ENCODE data around the gene CASK.

The CASK gene

DNA sequence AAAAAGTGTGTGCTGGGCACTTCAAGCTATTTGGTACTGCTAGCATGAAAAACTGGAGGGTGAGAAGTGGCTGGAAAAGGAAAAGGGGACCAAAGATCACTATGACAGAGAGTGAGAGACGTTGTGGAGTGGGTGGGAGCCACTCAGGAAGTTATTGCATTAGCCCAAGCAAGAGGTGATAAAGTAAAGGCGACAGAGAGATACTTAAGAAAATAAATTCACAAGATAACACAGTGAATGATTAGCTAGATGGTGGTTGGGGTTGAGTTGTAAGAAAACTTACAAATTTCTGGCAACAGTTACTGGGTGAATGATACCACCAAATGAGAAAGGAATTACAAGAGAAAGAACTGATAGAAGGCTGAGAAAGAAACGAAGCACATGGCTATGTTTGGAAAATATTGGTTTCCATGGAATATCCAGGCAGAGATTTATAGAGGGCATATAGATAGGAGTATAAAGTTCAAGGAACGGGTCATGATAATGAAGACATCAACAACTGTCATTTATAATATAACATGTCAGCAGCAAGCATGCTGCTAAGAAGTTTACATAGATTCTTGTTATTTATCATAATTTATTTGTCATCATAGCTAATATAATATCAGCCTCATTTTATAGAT lies 60.7 kb downstream of the CASK start:
- no peak for DNase-seq (ENCODE audit: low read depth in 1 of 2, low spot score in 1 of 2)
- Histone ChIP-seq H3K4me3 (replicated peaks; ENCODE audit: insufficient read depth, low read length) (no peak overlapping the region), H3K27me3 (ENCODE audit: insufficient read depth, poor library complexity, severe bottlenecking) (no peaks in the 10 kb centered on the region), H3K27ac (replicated peaks) (no peak overlapping the region)
- TF ChIP-seq, protein P1, sequence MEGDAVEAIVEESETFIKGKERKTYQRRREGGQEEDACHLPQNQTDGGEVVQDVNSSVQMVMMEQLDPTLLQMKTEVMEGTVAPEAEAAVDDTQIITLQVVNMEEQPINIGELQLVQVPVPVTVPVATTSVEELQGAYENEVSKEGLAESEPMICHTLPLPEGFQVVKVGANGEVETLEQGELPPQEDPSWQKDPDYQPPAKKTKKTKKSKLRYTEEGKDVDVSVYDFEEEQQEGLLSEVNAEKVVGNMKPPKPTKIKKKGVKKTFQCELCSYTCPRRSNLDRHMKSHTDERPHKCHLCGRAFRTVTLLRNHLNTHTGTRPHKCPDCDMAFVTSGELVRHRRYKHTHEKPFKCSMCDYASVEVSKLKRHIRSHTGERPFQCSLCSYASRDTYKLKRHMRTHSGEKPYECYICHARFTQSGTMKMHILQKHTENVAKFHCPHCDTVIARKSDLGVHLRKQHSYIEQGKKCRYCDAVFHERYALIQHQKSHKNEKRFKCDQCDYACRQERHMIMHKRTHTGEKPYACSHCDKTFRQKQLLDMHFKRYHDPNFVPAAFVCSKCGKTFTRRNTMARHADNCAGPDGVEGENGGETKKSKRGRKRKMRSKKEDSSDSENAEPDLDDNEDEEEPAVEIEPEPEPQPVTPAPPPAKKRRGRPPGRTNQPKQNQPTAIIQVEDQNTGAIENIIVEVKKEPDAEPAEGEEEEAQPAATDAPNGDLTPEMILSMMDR (IDR thresholded peaks at IDR 0.05; ENCODE audit: insufficient read depth, low read length): no peak
- TF ChIP-seq SPI1 (IDR thresholded peaks at IDR 0.05; ENCODE audit: borderline replicate concordance, low read depth) (no peak), POLR2AphosphoS5 (IDR thresholded peaks at IDR 0.05; ENCODE audit: low read depth) (no peak), GABPA (IDR thresholded peaks at IDR 0.05; ENCODE audit: low read depth) (no peak)
- TF ChIP-seq, protein P2, sequence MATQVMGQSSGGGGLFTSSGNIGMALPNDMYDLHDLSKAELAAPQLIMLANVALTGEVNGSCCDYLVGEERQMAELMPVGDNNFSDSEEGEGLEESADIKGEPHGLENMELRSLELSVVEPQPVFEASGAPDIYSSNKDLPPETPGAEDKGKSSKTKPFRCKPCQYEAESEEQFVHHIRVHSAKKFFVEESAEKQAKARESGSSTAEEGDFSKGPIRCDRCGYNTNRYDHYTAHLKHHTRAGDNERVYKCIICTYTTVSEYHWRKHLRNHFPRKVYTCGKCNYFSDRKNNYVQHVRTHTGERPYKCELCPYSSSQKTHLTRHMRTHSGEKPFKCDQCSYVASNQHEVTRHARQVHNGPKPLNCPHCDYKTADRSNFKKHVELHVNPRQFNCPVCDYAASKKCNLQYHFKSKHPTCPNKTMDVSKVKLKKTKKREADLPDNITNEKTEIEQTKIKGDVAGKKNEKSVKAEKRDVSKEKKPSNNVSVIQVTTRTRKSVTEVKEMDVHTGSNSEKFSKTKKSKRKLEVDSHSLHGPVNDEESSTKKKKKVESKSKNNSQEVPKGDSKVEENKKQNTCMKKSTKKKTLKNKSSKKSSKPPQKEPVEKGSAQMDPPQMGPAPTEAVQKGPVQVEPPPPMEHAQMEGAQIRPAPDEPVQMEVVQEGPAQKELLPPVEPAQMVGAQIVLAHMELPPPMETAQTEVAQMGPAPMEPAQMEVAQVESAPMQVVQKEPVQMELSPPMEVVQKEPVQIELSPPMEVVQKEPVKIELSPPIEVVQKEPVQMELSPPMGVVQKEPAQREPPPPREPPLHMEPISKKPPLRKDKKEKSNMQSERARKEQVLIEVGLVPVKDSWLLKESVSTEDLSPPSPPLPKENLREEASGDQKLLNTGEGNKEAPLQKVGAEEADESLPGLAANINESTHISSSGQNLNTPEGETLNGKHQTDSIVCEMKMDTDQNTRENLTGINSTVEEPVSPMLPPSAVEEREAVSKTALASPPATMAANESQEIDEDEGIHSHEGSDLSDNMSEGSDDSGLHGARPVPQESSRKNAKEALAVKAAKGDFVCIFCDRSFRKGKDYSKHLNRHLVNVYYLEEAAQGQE (IDR thresholded peaks at IDR 0.05; ENCODE audit: insufficient replicate concordance, low read depth): no peak

DNA sequence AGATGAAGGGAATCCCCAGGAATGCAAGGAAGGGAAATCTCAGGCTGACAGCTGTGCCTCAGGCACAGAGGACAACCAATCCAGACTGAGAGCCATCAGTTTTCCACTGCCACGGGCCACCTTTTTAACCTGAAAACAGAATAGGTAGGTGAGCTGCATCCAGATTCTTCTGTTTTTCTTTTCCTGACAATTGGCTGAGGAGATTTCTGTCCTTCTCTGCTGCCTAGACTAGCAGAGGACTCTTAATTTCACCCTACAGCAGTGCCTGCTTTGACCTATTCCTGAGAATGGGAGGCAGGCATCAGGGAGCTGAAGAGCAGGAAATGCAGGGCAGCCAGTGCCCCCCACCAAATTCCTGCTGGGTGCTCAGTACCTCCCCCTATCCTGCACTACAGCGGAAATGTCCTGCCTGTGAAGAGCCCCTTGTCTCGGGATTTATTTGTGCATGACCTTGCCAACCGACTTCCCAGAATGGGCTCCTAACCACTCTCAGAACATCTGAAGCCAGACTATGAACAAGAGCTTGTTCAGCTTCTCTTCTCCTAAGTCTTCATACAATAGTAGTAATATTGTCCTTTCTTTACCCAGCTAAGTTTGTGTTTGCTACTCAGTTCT lies 65.1 kb downstream of the CASK start:
- DNase-seq (ENCODE audit: low read depth in 1 of 2, low spot score in 1 of 2): no peak

DNA sequence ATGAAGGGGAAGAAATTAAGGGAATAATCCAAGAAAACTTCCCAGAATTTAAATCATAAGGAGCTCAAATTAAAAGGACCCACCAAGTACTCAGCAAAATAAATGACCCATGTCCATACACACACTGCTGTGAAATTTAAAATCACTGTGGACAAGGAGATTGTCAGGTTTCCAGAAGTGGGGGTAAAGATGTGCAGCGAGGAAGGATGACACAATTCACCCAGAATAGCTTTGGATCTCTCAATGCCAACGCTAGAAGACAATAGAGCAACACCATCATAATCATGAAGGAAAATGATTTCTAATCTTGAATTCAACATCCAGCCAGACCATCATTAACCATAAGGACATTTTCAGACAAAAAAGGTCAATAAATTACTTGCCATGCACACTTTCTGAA lies 65.7 kb downstream of the CASK start:
- Histone ChIP-seq H3K27ac (replicated peaks) (no peak overlapping the region), H3K4me3 (replicated peaks; ENCODE audit: insufficient read depth, low read length) (no peak overlapping the region), H3K27me3 (ENCODE audit: insufficient read depth, poor library complexity, severe bottlenecking) (no peaks in the 10 kb centered on the region)
- TF ChIP-seq, protein P1 (IDR thresholded peaks at IDR 0.05; ENCODE audit: insufficient read depth, low read length): no peak
- TF ChIP-seq SPI1 (IDR thresholded peaks at IDR 0.05; ENCODE audit: borderline replicate concordance, low read depth) (no peak), POLR2AphosphoS5 (IDR thresholded peaks at IDR 0.05; ENCODE audit: low read depth) (no peak), GABPA (IDR thresholded peaks at IDR 0.05; ENCODE audit: low read depth) (no peak)
- TF ChIP-seq, protein P2 (IDR thresholded peaks at IDR 0.05; ENCODE audit: insufficient replicate concordance, low read depth): no peak
- DNase-seq (ENCODE audit: low read depth in 1 of 2, low spot score in 1 of 2): no peak

More for the DNA sequence above, 65.1 kb downstream of the CASK start:
- no peaks in the 10 kb centered on the region for H3K27me3 ChIP-seq (ENCODE audit: insufficient read depth, poor library complexity, severe bottlenecking)
- no peak overlapping the region for H3K27ac ChIP-seq (replicated peaks)
- TF ChIP-seq, protein P2 (IDR thresholded peaks at IDR 0.05; ENCODE audit: insufficient replicate concordance, low read depth): no peak
- no peak for TF ChIP-seq SPI1 (IDR thresholded peaks at IDR 0.05; ENCODE audit: borderline replicate concordance, low read depth)
- TF ChIP-seq POLR2AphosphoS5 (IDR thresholded peaks at IDR 0.05; ENCODE audit: low read depth): no peak
- H3K4me3 ChIP-seq (replicated peaks; ENCODE audit: insufficient read depth, low read length): no peak overlapping the region
